Lower lobe of right lung (tissue), 2 donors: ENCODE results near the gene TGFB1. TPM values are rescaled to one million over a fixed set of nuclear protein-coding genes. Genes with fewer than 3 reads are reported as not detected.

Experiments
- ATAC-seq, 2 donors: fragments of 200-7000 bp; cut with Tn5 transposase; one replicate each; pipeline ENCODE4 v1.9.1; 2020 to 2022; ENCODE audit warnings: mild to moderate bottlenecking in 2 of 2, moderate library complexity in 2 of 2
- DNase-seq: peaks from one replicate; pipeline ENCODE4 v3.0.0-alpha.2; 2020
- H3K27ac ChIP-seq: fragments of 200-600 bp; one replicate; pipeline ENCODE4 v1.8.0; 2022
- H3K27me3 ChIP-seq: fragments of 200-600 bp; one replicate; pipeline ENCODE4 v1.8.0; 2022; ENCODE audit warnings: low read depth
- H3K36me3 ChIP-seq: fragments of 200-600 bp; one replicate; pipeline ENCODE4 v1.8.0; 2022; ENCODE audit warnings: mild to moderate bottlenecking
- H3K4me1 ChIP-seq: fragments of 200-600 bp; one replicate; pipeline ENCODE4 v1.8.0; 2022
- H3K4me3 ChIP-seq: fragments of 200-600 bp; one replicate; pipeline ENCODE4 v1.8.0; 2022; ENCODE audit warnings: mild to moderate bottlenecking
- H3K9me3 ChIP-seq: fragments of 200-600 bp; one replicate; pipeline ENCODE4 v1.8.0; 2022
- CTCF ChIP-seq: fragments of 200-600 bp; IDR thresholded peaks from one replicate; pipeline ENCODE4 v1.8.0; 2022; ENCODE audit warnings: antibody characterized with exemption, mild to moderate bottlenecking
- intact Hi-C: fragments of 100-400 bp; cut with DNase I; formaldehyde crosslinking; loops from one replicate; pipeline ENCODE4 v1.11.0; 2022
- total RNA-seq: library from RNA; stranded (reverse); fragmentation: NEBNext Ultra II Directional; extraction: Animal tissue kit (Norgen Biotek cat#: 25700); gene quantifications from one replicate; pipeline ENCODE4 v1.2.1, GENCODE V29; 2021
- donor health status: DM: no; HTN: yes; CAD: no; lungs with severe emphysema.

The TGFB1 gene
- total RNA-seq, 1 donor from 2014 or later: 114 TPM

DNA sequence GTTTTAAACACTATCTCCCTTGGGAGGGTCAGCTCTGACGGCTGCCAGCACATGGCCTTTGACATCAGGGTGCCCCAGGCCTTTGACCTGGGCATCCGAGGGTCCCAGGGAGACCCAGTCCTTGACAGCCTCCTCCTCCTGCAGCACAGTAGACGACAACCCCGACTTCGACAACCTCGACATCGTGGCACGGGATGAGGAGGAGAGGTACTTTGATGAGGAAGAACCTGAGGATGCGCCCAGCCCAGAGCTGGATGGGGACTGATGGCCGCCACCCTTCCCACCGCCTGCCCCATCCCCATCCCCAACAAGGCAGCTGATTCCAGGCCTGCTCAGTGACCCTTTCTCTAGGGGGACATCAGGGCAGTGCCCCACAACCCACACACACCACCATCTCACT, 31.3 kb downstream of the TGFB1 start:
- TF ChIP-seq CTCF: no peak
- DNase-seq (no peak), ATAC-seq (no peak)
- Histone ChIP-seq H3K4me1 (peaks cover 63% of the 10 kb centered on the region), H3K9me3 (no peaks in the 10 kb centered on the region), H3K36me3 (peaks cover 52% of the 10 kb centered on the region), H3K27ac (peak overlapping the region; percentile 86), H3K4me3 (no peak overlapping the region), H3K27me3 (no peaks in the 10 kb centered on the region)
- intact Hi-C loops: no loop called here

DNA sequence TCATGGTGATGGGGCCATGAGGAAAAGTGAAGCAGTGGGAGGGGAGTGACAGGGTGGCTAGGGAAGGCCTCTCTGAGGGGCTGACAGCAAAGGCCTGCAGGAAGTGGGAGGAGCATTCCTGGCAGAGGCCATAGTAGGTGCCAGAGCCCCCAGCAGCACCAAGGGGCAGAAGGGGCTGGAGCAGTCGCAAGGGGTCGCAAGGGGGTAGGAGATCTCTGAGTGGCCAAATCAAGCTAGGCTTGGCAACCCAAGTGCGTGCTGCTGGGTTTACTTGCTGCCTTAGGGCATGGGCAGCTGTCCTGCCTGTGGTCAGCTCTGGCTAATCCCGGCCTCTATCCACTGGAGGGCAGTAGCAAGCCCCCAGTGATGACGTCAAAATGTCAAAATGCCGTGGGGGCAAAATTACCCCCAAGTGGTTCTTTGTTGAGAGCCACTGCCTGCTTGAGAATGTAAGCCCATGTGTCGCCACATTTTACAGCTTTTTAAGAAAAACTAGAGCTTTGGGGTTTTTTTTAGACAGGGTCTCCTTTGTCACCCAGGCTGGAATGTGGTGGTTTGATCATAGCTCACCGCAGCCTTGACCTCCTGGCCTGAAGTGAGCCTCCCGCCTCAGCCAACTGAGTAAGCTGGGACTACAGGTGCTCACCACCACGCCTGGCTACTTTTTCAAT, 32.0 kb downstream of the TGFB1 start:
- peak; percentile 72 for TF ChIP-seq CTCF
- Histone ChIP-seq H3K36me3 (peaks cover 59% of the 10 kb centered on the region), H3K27ac (peak overlapping the region; percentile 86), H3K9me3 (no peaks in the 10 kb centered on the region), H3K27me3 (no peaks in the 10 kb centered on the region), H3K4me3 (no peak overlapping the region), H3K4me1 (peaks cover 56% of the 10 kb centered on the region)
- DNase-seq (no peak), ATAC-seq (peak; percentile 27 to 28)
- intact Hi-C loops: no loop called here

DNA sequence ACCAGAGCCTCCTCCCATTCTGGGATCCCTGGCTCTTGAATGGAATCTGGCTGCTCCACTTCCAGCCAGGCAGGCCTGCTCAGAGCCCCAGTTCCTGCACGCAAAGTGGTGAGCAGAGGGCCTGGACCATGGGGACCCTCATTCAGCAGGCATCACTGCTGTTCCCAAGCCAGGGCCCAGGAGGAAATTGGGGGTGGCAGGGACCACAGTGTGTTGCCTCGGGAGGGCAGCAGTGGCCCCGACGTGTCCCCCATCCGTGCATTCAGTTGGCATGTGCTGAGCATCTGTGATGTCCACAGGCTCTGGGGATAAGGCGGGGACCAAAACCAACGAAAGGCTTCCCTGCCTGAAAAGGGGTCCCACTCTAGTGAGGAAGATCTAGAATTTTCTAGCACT, 32.5 kb downstream of the TGFB1 start:
- intact Hi-C loops: no loop called here
- no peak for TF ChIP-seq CTCF

GRCh38 chr19:41320568-41320967, 33.2 kb downstream of the TGFB1 start:
- H3K4me1 ChIP-seq: peaks cover 45% of the 10 kb centered on the region
- H3K4me3 ChIP-seq: no peak overlapping the region
- ATAC-seq (no peak), DNase-seq (no peak)
- intact Hi-C loops: no loop called here
- peaks cover 71% of the 10 kb centered on the region for H3K36me3 ChIP-seq
- no peak for TF ChIP-seq CTCF
- H3K27ac ChIP-seq: no peak overlapping the region
- no peaks in the 10 kb centered on the region for H3K27me3 ChIP-seq
- H3K9me3 ChIP-seq: no peaks in the 10 kb centered on the region

More for the DNA sequence above, 32.5 kb downstream of the TGFB1 start:
- Histone ChIP-seq H3K4me1 (peaks cover 51% of the 10 kb centered on the region), H3K27ac (peak overlapping the region; percentile 21), H3K27me3 (no peaks in the 10 kb centered on the region), H3K36me3 (peaks cover 64% of the 10 kb centered on the region), H3K9me3 (no peaks in the 10 kb centered on the region), H3K4me3 (no peak overlapping the region)
- ATAC-seq: no peak
- DNase-seq: no peak

- H3K9me3 ChIP-seq: no peaks in the 10 kb centered on the region
- H3K36me3 ChIP-seq: peaks cover 75% of the 10 kb centered on the region
- ATAC-seq: no peak
Measured at GRCh38 chr19:41320185-41320518, 33.6 kb downstream of the TGFB1 start.

More at GRCh38 chr19:41320185-41320518, 33.6 kb downstream of the TGFB1 start:
- DNase-seq: no peak
- intact Hi-C loops: no loop called here
- Histone ChIP-seq H3K4me3 (no peak overlapping the region), H3K4me1 (peaks cover 40% of the 10 kb centered on the region), H3K27me3 (no peaks in the 10 kb centered on the region), H3K27ac (no peak overlapping the region)
- TF ChIP-seq CTCF: no peak
